B cell (primary cell): ENCODE data around the gene GASK1A.

ENCODE experiments used
- CTCF ChIP-seq: fragments of 200-600 bp; IDR thresholded peaks from one replicate; pipeline ENCODE4 v1.8.0; 2022; ENCODE audit warnings: antibody characterized with exemption, mild to moderate bottlenecking
- EZH2 ChIP-seq: IDR thresholded peaks from 2 replicates; pipeline ENCODE4 v1.6.1; 2012; ENCODE audit warnings: borderline replicate concordance, low read depth, mild to moderate bottlenecking, moderate library complexity, low read length; ENCODE audit not compliant: insufficient read depth, poor library complexity, severe bottlenecking

DNA sequence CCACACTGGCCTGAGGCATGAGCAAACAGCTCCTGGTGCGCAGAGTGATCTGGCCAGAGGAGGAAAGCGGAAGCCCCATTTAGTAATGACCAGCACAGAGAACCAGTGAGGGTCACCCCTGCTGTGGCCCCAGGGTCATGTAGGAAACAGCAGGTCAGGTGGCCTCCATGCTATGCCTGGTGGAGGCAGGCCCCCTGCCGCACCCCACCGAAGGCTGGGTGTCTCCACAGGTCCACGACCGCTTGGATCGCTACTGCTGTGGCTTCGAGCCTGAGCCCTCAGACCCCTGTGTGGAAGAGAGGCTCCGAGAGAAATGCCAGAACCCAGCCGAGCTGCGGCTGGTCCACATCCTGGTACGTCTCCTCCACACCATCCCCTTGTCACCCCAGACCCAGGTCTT is 74.2 kb downstream of the GASK1A start:
- TF ChIP-seq CTCF (no peak), EZH2 (no peak)
